ENCODE results near the gene DES. TPM values are rescaled to one million over a fixed set of nuclear protein-coding genes. Genes with fewer than 3 reads are reported as not detected.

DES gene
- total and polyA plus RNA-seq, 9 of the 15 experiments (the other 6 are each of a cell fraction or from before 2014, with no cell fraction given) = 2.5 to 58.9 (median 21.9) TPM

GRCh38 chr2:219459460-219460311 is 41.5 kb downstream of the DES start (continued):
- TF ChIP-seq ARID4B (CRISPR knock-in tag; IDR thresholded peaks at IDR 0.05) (no peak), NUFIP1 (IDR thresholded peaks at IDR 0.05; ENCODE audit: partially characterized antibody) (no peak), NFIC (IDR thresholded peaks at IDR 0.05) (0 out of 2 replicates have a peak, but pooled peaks have one; percentile 14), REST (IDR thresholded peaks at IDR 0.05; ENCODE audit: borderline replicate concordance) (peak; percentile 62; the same call in 1 of the 2 replicates), REST (CRISPR knock-in tag; IDR thresholded peaks at IDR 0.05; ENCODE audit: low read depth) (no peak), FOXK1 (CRISPR knock-in tag; IDR thresholded peaks at IDR 0.05; ENCODE audit: borderline replicate concordance) (no peak), CBX1 (IDR thresholded peaks at IDR 0.05; ENCODE audit: low read depth) (no peak), MBD2 (IDR thresholded peaks at IDR 0.05; ENCODE audit: borderline replicate concordance, low read depth) (no peak), ZNF592 (IDR thresholded peaks at IDR 0.05) (peak; percentile 37), RB1 (IDR thresholded peaks at IDR 0.05; ENCODE audit: low read depth) (peak; percentile 17; the same call in 1 of the 2 replicates)

Data from K562 (cell line).